HL-60 (cell line): ENCODE data around the gene MACROD2.

Experiments used
- DNase-seq, 2 experiments: peaks; one replicate each; pipeline ENCODE4 v3.0.0-alpha.2; 2010 to 2020; ENCODE audit warnings: low read depth in 1 of 2, low spot score in 1 of 2
- H3K27ac ChIP-seq: fragments of 250-450 bp; sonication (Bioruptor Pico); replicated peaks from 2 replicates; pipeline ENCODE4 v1.5.1; 2020; ENCODE audit warnings: mild to moderate bottlenecking, moderate library complexity
- H3K27me3 ChIP-seq: fragments of 250-450 bp; sonication (Bioruptor Pico); 2 replicates; pipeline ENCODE4 v1.5.1; 2021; ENCODE audit warnings: mild to moderate bottlenecking, moderate library complexity; ENCODE audit not compliant: insufficient read depth, poor library complexity, severe bottlenecking
- H3K4me3 ChIP-seq: replicated peaks from 2 replicates; pipeline ENCODE4 v1.5.1; 2011; ENCODE audit warnings: mild to moderate bottlenecking, control low read depth, low read length; ENCODE audit not compliant: insufficient read depth
- CTCF ChIP-seq: IDR thresholded peaks from one replicate; pipeline ENCODE4 v1.5.1; 2011; ENCODE audit warnings: low read length, control low read depth, inconsistent platforms; ENCODE audit not compliant: insufficient read depth
- GABPA ChIP-seq: IDR thresholded peaks from 2 replicates; pipeline ENCODE4 v1.6.1; 2012; ENCODE audit warnings: low read depth
- POLR2AphosphoS5 ChIP-seq: IDR thresholded peaks from 2 replicates; pipeline ENCODE4 v1.6.1; 2012; ENCODE audit warnings: low read depth
- REST ChIP-seq: IDR thresholded peaks from 2 replicates; pipeline ENCODE4 v1.6.1; 2012; ENCODE audit warnings: low read depth; ENCODE audit not compliant: insufficient replicate concordance
- SPI1 ChIP-seq: IDR thresholded peaks from 2 replicates; pipeline ENCODE4 v1.6.1; 2012; ENCODE audit warnings: low read depth, mild to moderate bottlenecking, borderline replicate concordance

Gene MACROD2

GRCh38 chr20:15251171-15251570 is 1255.9 kb downstream of the MACROD2 start:
- DNase-seq, result no peak
- no peak for TF ChIP-seq POLR2AphosphoS5
- TF ChIP-seq GABPA, result no peak
- TF ChIP-seq REST, result no peak
- no peak for TF ChIP-seq SPI1
- TF ChIP-seq CTCF, result no peak

GRCh38 chr20:15252304-15252703 is 1257.0 kb downstream of the MACROD2 start:
- H3K27me3 ChIP-seq, result peaks cover 2% of the 10 kb centered on the region
- DNase-seq, result no peak
- H3K27ac ChIP-seq, result no peak overlapping the region
- TF ChIP-seq POLR2AphosphoS5, result no peak
- no peak for TF ChIP-seq SPI1
- no peak for TF ChIP-seq CTCF
- no peak for TF ChIP-seq GABPA
- TF ChIP-seq REST, result no peak
- no peak overlapping the region for H3K4me3 ChIP-seq

More at GRCh38 chr20:15251171-15251570, 1255.9 kb downstream of the MACROD2 start:
- Histone ChIP-seq H3K27me3 (peaks cover 2% of the 10 kb centered on the region), H3K27ac (no peak overlapping the region), H3K4me3 (no peak overlapping the region)

- Histone ChIP-seq H3K27me3 (peaks cover 2% of the 10 kb centered on the region), H3K4me3 (no peak overlapping the region), H3K27ac (no peak overlapping the region)
- no peak for DNase-seq
- TF ChIP-seq GABPA (no peak), SPI1 (no peak), POLR2AphosphoS5 (no peak), CTCF (no peak), REST (no peak)
These were observed 1258.1 kb downstream of the MACROD2 start for GRCh38 chr20:15253431-15253830.
